Right ventricle myocardium superior (tissue), 1 donor: ENCODE results near the gene FAM9A. TPM values are rescaled to one million over a fixed set of nuclear protein-coding genes. Genes with fewer than 3 reads are reported as not detected.

ENCODE experiments used
- ATAC-seq: fragments of 200-7000 bp; cut with Tn5 transposase; one replicate; pipeline ENCODE4 v1.9.1; 2020; ENCODE audit warnings: mild to moderate bottlenecking; ENCODE audit not compliant: poor library complexity
- DNase-seq: peaks from one replicate; pipeline ENCODE4 v3.0.0-alpha.2; 2020
- intact Hi-C: fragments of 100-400 bp; cut with DNase I; formaldehyde crosslinking; loops from one replicate; pipeline ENCODE4 v1.11.2; 2022
- long read RNA-seq: library from polyadenylated mRNA; unstranded; transcript quantifications from one replicate; pipeline ENCODE4 v2.0.0, GENCODE V29; 2021
- total RNA-seq: library from RNA; stranded (reverse); fragmentation: NEBNext Ultra II Directional; extraction: Animal tissue kit (Norgen Biotek cat#: 25700); gene quantifications from one replicate; pipeline ENCODE4 v1.2.1, GENCODE V29; 2021
- donor health status: DM: no; HTN: yes; CAD: no; lungs with severe emphysema.

FAM9A gene
- not detected for total RNA-seq
- long read RNA-seq: 0 reads

- ATAC-seq: no peak
- intact Hi-C loops: no loop called here
Observed at GRCh38 chrX:8801041-8801599, at the start of gene FAM9A. FAM9A (minus strand) TSS chrX:8801383; CDS start chrX:8800171, 1,212 bp downstream.

GRCh38 chrX:8850478-8850877 is 49.3 kb upstream of the FAM9A start:
- intact Hi-C loops: no loop called here
- no peak for DNase-seq
- no peak for ATAC-seq

More at GRCh38 chrX:8801041-8801599, at the start of gene FAM9A:
- DNase-seq: no peak

GRCh38 chrX:8849945-8850344 is 48.8 kb upstream of the FAM9A start:
- intact Hi-C loops: no loop called here
- DNase-seq: no peak
- ATAC-seq: no peak

GRCh38 chrX:8849458-8849857 is 48.3 kb upstream of the FAM9A start:
- DNase-seq (no peak), ATAC-seq (no peak)
- intact Hi-C loops: no loop called here

- DNase-seq (no peak), ATAC-seq (no peak)
- intact Hi-C loops: no loop called here
Observed at GRCh38 chrX:8848911-8849310, 47.7 kb upstream of the FAM9A start.

- ATAC-seq (no peak), DNase-seq (no peak)
- intact Hi-C loops: no loop called here
Observed at GRCh38 chrX:8848441-8848840, 47.3 kb upstream of the FAM9A start.

GRCh38 chrX:8847360-8847759 is 46.2 kb upstream of the FAM9A start:
- ATAC-seq: no peak
- DNase-seq: no peak
- intact Hi-C loops: no loop called here

GRCh38 chrX:8846266-8846665 is 45.1 kb upstream of the FAM9A start:
- intact Hi-C loops: no loop called here
- ATAC-seq: no peak
- DNase-seq: no peak

- DNase-seq: no peak
- no peak for ATAC-seq
- intact Hi-C loops: no loop called here
Observed at GRCh38 chrX:8845469-8845868, 44.3 kb upstream of the FAM9A start.

GRCh38 chrX:8845060-8845459 is 43.9 kb upstream of the FAM9A start:
- intact Hi-C loops: no loop called here
- ATAC-seq (no peak), DNase-seq (no peak)

- no peak for DNase-seq
- no peak for ATAC-seq
- intact Hi-C loops: no loop called here
Observed at GRCh38 chrX:8844157-8844556, 43.0 kb upstream of the FAM9A start.

- ATAC-seq (no peak), DNase-seq (no peak)
- intact Hi-C loops: no loop called here
Observed at GRCh38 chrX:8841911-8842310, 40.7 kb upstream of the FAM9A start.

GRCh38 chrX:8834392-8834791 is 33.2 kb upstream of the FAM9A start:
- DNase-seq (no peak), ATAC-seq (no peak)
- intact Hi-C loops: no loop called here

- DNase-seq (no peak), ATAC-seq (no peak)
- intact Hi-C loops: no loop called here
Observed at GRCh38 chrX:8832582-8833378, 31.6 kb upstream of the FAM9A start.

GRCh38 chrX:8823698-8824097 is 22.5 kb upstream of the FAM9A start:
- intact Hi-C loops: no loop called here
- ATAC-seq (no peak), DNase-seq (no peak)

GRCh38 chrX:8822002-8822401 is 20.8 kb upstream of the FAM9A start:
- no peak for DNase-seq
- ATAC-seq: no peak
- intact Hi-C loops: no loop called here

GRCh38 chrX:8820910-8821527 is 19.8 kb upstream of the FAM9A start:
- intact Hi-C loops: no loop called here
- DNase-seq (no peak), ATAC-seq (no peak)

GRCh38 chrX:8815460-8816065 is 14.4 kb upstream of the FAM9A start:
- ATAC-seq (no peak), DNase-seq (no peak)
- intact Hi-C loops: loop anchor here (10.0 kb wide), 1 partner anchor 61 kb away; no protein-coding TSS in a partner anchor

GRCh38 chrX:8813036-8813435 is 11.9 kb upstream of the FAM9A start:
- ATAC-seq (no peak), DNase-seq (no peak)
- intact Hi-C loops: loop anchor here (10.0 kb wide), 1 partner anchor 58 kb away; no protein-coding TSS in a partner anchor

- DNase-seq (no peak), ATAC-seq (no peak)
- intact Hi-C loops: loop anchor here (10.0 kb wide), 1 partner anchor 57 kb away; no protein-coding TSS in a partner anchor
Observed at GRCh38 chrX:8811611-8812010, 10.4 kb upstream of the FAM9A start.
